Measurements from ENCODE around the gene PLEKHG2. TPM values are rescaled to one million over a fixed set of nuclear protein-coding genes. Genes with fewer than 3 reads are reported as not detected.
"Not testable (repeated sequence)": the region's sequence is repeated elsewhere in the genome, so short reads cannot be mapped to it uniquely, and the experiment has no call there.

The PLEKHG2 gene
- total RNA-seq, 1 experiment from 2014 or later, result 16.7 TPM

- peak; percentile 95 for DNase-seq (ENCODE audit: extremely low read depth, low read depth)
Observed at GRCh38 chr19:39435499-39436349, 23.3 kb downstream of the PLEKHG2 start, which contains the start of gene RPS16. Gene RPS16, minus strand, starts transcription at chr19:39435949. Its CDS starts 54 bp downstream, at chr19:39435895.

GRCh38 chr19:39436350-39436716, 23.9 kb downstream of the PLEKHG2 start:
- no peak for DNase-seq (ENCODE audit: extremely low read depth, low read depth)

GRCh38 chr19:39438270-39438934, 25.9 kb downstream of the PLEKHG2 start:
- DNase-seq (ENCODE audit: extremely low read depth, low read depth), result no peak

GRCh38 chr19:39444598-39445195, 32.2 kb downstream of the PLEKHG2 start:
- no peak for DNase-seq (ENCODE audit: extremely low read depth, low read depth)

GRCh38 chr19:39445196-39446111, 33.0 kb downstream of the PLEKHG2 start, which contains the start of gene SUPT5H:
Gene SUPT5H, plus strand, starts transcription at chr19:39445582. Its CDS starts 309 bp downstream, at chr19:39445891.
- peak; percentile 95 for DNase-seq (ENCODE audit: extremely low read depth, low read depth)

GRCh38 chr19:39446365-39447084, 34.1 kb downstream of the PLEKHG2 start:
- no peak for DNase-seq (ENCODE audit: extremely low read depth, low read depth)

- no peak for DNase-seq (ENCODE audit: extremely low read depth, low read depth)
Observed at GRCh38 chr19:39448271-39448670, 35.8 kb downstream of the PLEKHG2 start.

GRCh38 chr19:39449116-39449797, 36.8 kb downstream of the PLEKHG2 start:
- DNase-seq (ENCODE audit: extremely low read depth, low read depth), result no peak

GRCh38 chr19:39451257-39451656, 38.8 kb downstream of the PLEKHG2 start:
- DNase-seq (ENCODE audit: extremely low read depth, low read depth), result not testable (repeated sequence)

- DNase-seq (ENCODE audit: extremely low read depth, low read depth), result no peak
Observed at GRCh38 chr19:39463403-39463802, 50.9 kb downstream of the PLEKHG2 start.

- DNase-seq (ENCODE audit: extremely low read depth, low read depth), result no peak
Observed at GRCh38 chr19:39465956-39466747, 53.7 kb downstream of the PLEKHG2 start.

GRCh38 chr19:39467941-39468340, 55.5 kb downstream of the PLEKHG2 start:
- no peak for DNase-seq (ENCODE audit: extremely low read depth, low read depth)

- no peak for DNase-seq (ENCODE audit: extremely low read depth, low read depth)
Observed at GRCh38 chr19:39469036-39469435, 56.6 kb downstream of the PLEKHG2 start.

- DNase-seq (ENCODE audit: extremely low read depth, low read depth), result no peak
Observed at GRCh38 chr19:39469567-39469966, 57.1 kb downstream of the PLEKHG2 start.

GRCh38 chr19:39470724-39471339, 58.4 kb downstream of the PLEKHG2 start:
- DNase-seq (ENCODE audit: extremely low read depth, low read depth), result no peak

GRCh38 chr19:39471756-39472536, 59.5 kb downstream of the PLEKHG2 start:
- DNase-seq (ENCODE audit: extremely low read depth, low read depth), result no peak
